Thyroid gland (tissue), 4 donors: ENCODE data around the gene SLC45A2. TPM values are rescaled to one million over a fixed set of nuclear protein-coding genes. Genes with fewer than 3 reads are reported as not detected.

Experiments used
- DNase-seq, 2 donors: peaks; one replicate each; pipeline ENCODE4 v3.0.0-alpha.2; 2019
- H3K27ac ChIP-seq, 3 donors: fragments of 200-600 bp; sonication (generic); 1 replicate in 2 of 3; 2 replicates in 1 of 3; pipeline ENCODE4 v1.5.1; 2016 to 2019; ENCODE audit warnings: mild to moderate bottlenecking in 1 of 3, moderate library complexity in 1 of 3
- H3K27me3 ChIP-seq: fragments of 200-600 bp; sonication (generic); one replicate; pipeline ENCODE4 v1.5.1; 2019
- H3K36me3 ChIP-seq, 2 donors: fragments of 200-600 bp; sonication (generic); one replicate each; pipeline ENCODE4 v1.5.1; 2016 to 2019
- H3K4me1 ChIP-seq, 2 donors: fragments of 200-600 bp; sonication (generic); one replicate each; pipeline ENCODE4 v1.5.1; 2017 to 2019
- H3K4me3 ChIP-seq, 3 donors: fragments of 200-600 bp; sonication (generic); replicated peaks in 1 of 3; 1 replicate in 2 of 3; 2 replicates in 1 of 3; pipeline ENCODE4 v1.5.1; 2016; ENCODE audit warnings: mild to moderate bottlenecking in 1 of 3
- H3K9me3 ChIP-seq: fragments of 200-600 bp; sonication (generic); one replicate; pipeline ENCODE4 v1.5.1; 2017
- POLR2A ChIP-seq, 2 donors: fragments of 450-650 bp; IDR thresholded peaks; one replicate each; pipeline ENCODE4 v1.6.1; 2017; ENCODE audit warnings: antibody characterized with exemption in 2 of 2, mild to moderate bottlenecking in 2 of 2, moderate library complexity in 1 of 2
- WGBS, 2 donors: methylation state at CpG; one replicate each; pipeline ENCODE4 v1.1.5; 2017; 5-methylcytosine and 5-hydroxymethylcytosine counted together
- intact Hi-C: fragments of 100-400 bp; cut with DNase I; formaldehyde crosslinking; loops from one replicate; pipeline ENCODE4 v1.15.1; 2023
- total RNA-seq, 4 donors: library from RNA; depleted of rRNA; stranded (reverse); fragments of >200 nt; gene quantifications; one replicate each; pipeline ENCODE4 v1.2.3, GENCODE V29; 2016
- TF ChIP-seq, protein P1 (sequence below), 6 experiments: fragments of 200-600 bp in 3 of 6; fragments of 450-650 bp in 3 of 6; sonication (generic) in 3 of 6; IDR thresholded peaks; one replicate each; pipeline ENCODE4 v1.5.1; 2016 to 2019; ENCODE audit warnings: antibody characterized with exemption in 6 of 6, mild to moderate bottlenecking in 2 of 6, inconsistent platforms in 1 of 6, moderate library complexity in 1 of 6

SLC45A2 gene
- total RNA-seq, 4 donors from 2014 or later: not detected

DNA sequence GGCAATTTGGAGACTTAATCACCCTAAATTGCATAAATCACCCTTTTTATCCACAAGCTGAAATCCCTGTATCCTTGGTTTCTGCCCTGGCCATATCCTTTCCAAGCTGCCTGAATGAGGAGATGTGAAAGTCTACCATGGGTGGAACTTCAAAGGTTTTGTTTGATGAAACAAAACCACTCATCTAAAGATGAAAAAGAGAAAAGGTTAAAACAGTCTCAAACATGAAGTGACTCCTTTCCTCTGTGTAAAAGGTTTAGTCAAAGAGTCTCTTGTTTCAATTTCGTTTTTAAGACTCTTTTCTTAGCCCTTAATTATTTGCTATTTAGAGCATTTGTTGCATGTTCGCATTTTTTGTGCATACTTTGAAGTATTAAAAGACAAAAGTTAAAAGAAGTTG, 11.2 kb downstream of the SLC45A2 start:
- H3K4me1 ChIP-seq: no peaks in the 10 kb centered on the region
- no peak for DNase-seq
- intact Hi-C loops: no loop called here
- H3K27me3 ChIP-seq: no peaks in the 10 kb centered on the region
- TF ChIP-seq, protein P1, sequence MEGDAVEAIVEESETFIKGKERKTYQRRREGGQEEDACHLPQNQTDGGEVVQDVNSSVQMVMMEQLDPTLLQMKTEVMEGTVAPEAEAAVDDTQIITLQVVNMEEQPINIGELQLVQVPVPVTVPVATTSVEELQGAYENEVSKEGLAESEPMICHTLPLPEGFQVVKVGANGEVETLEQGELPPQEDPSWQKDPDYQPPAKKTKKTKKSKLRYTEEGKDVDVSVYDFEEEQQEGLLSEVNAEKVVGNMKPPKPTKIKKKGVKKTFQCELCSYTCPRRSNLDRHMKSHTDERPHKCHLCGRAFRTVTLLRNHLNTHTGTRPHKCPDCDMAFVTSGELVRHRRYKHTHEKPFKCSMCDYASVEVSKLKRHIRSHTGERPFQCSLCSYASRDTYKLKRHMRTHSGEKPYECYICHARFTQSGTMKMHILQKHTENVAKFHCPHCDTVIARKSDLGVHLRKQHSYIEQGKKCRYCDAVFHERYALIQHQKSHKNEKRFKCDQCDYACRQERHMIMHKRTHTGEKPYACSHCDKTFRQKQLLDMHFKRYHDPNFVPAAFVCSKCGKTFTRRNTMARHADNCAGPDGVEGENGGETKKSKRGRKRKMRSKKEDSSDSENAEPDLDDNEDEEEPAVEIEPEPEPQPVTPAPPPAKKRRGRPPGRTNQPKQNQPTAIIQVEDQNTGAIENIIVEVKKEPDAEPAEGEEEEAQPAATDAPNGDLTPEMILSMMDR (IDR thresholded peaks at IDR 0.05): no peak
- no peak for TF ChIP-seq POLR2A (IDR thresholded peaks at IDR 0.05)
- no peaks in the 10 kb centered on the region for H3K36me3 ChIP-seq
- no peaks in the 10 kb centered on the region for H3K9me3 ChIP-seq
- H3K4me3 ChIP-seq: no peak overlapping the region
- 77 to 80% methylated on average over 2 of the region's 2 CpGs for WGBS, 2 donors
- no peak overlapping the region for H3K27ac ChIP-seq

DNA sequence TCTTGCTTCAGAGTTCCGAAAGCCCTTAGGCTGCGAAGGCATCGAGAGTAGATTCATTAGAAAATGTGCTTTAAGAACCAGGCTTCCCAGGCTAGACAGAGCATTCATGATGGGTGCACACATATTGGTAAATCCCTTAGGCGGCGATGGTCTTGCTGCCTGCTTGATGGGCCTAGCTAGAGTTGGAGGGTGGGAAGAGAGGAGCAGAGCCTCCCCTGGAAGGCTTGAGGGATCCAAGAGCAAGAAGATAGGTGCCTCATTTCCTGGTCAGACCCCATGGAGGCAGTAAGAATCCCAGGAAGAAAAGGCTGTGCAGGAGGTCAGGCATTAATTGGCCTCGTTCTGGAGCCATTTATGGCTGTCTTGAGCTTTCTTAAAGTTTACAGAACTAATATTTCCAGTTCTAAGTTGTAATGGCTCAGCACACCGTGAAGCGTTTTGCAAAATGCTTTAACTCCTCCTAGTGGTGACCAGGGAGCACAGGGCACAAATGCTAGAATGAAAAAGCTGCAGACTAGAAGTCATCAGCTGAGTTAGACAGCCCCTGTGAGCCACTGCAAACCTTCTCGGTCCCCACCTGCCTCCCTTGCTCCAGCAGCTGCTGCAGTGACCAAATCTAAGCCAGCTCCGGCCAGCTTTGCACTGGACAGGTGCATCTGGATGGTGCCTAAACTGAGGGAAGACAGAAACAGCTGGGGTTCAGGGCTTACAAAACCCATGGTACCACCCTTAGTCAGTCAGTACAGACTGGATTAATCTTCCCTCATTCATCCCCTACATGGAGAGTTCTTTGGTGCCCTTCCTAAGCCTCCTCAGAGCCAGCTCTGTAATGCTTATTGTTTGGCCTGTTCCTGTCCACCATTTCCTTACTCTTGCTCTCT, 14.7 kb downstream of the SLC45A2 start:
- no peaks in the 10 kb centered on the region for H3K4me1 ChIP-seq
- TF ChIP-seq POLR2A (IDR thresholded peaks at IDR 0.05): no peak
- TF ChIP-seq, protein P1 (IDR thresholded peaks at IDR 0.05): peak in 4 of 6 experiments; percentile 28 to 62 (median 46)
- H3K27me3 ChIP-seq: no peaks in the 10 kb centered on the region
- H3K4me3 ChIP-seq: no peak overlapping the region
- no peaks in the 10 kb centered on the region for H3K9me3 ChIP-seq
- WGBS, 2 donors: 53 to 62% methylated on average over 10 of the region's 10 CpGs
- no peak overlapping the region for H3K27ac ChIP-seq
- peak in 1 of 2 donors; percentile 9 for DNase-seq
- H3K36me3 ChIP-seq: no peaks in the 10 kb centered on the region
- intact Hi-C loops: no loop called here

DNA sequence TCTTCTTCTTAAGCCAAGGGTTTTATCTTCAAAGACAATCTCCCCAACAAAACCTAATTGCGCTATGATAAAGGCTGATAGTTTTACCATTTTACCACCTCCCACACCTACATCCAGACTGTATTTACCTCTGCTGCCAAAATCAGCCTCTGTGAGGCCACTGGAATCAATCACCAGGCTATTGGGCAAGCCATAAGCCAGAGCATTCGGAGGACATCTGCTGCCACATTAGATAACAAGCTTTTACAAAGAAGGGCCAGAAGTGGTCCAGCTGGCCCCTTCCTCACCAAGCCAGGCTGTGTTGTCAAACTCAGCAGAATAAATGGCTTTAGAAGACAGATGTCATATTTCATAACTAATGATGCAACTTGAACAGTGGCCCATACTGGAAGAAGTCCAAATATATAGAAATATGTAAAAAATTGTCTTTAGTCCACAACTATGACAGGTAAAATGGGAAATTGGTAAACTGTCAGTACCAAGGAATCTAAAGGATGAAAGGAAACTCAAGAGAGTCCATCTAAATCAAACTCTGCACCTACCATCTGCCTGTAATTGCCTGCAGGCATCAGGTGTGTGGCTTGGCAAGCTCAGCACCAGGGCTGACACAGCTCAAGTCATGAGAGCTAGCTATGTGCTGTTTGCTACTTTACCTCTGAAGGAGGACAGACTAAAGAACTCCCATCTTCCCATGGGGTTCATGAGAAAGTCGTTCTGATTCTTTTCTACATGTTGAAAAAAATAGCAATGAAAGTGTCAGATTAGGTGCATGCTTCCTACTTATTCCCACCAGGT, 16.1 kb downstream of the SLC45A2 start:
- Histone ChIP-seq H3K27ac (no peak overlapping the region), H3K4me3 (no peak overlapping the region), H3K9me3 (no peaks in the 10 kb centered on the region), H3K4me1 (no peaks in the 10 kb centered on the region), H3K27me3 (no peaks in the 10 kb centered on the region), H3K36me3 (no peaks in the 10 kb centered on the region)
- WGBS, 2 donors: 85 to 88% methylated on average over 3 of the region's 3 CpGs
- TF ChIP-seq POLR2A (IDR thresholded peaks at IDR 0.05): no peak
- TF ChIP-seq, protein P1 (IDR thresholded peaks at IDR 0.05): no peak
- intact Hi-C loops: no loop called here
- no peak for DNase-seq

DNA sequence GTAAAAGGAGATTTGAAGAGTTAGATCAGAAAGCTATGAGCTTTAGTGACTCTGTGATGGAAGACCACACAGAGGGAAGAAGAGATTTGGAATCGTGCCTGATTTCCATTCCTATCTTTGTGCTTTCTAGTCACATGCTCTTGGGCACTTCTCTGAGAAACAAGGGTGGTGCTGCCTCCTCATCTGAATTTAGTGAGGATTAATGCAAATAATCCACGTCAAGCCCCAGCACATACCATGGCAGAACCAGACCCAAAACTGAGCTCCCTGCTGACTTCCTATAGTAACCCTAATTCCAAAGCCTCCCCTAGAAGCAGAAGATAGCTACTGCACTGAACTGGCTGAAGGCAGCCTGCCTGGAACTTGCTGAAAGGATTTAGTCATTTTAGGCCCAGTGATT, 17.7 kb downstream of the SLC45A2 start:
- H3K27me3 ChIP-seq: no peaks in the 10 kb centered on the region
- no peaks in the 10 kb centered on the region for H3K36me3 ChIP-seq
- intact Hi-C loops: no loop called here
- H3K27ac ChIP-seq: no peak overlapping the region
- DNase-seq: no peak
- no peaks in the 10 kb centered on the region for H3K9me3 ChIP-seq
- no peak for TF ChIP-seq POLR2A (IDR thresholded peaks at IDR 0.05)
- TF ChIP-seq, protein P1 (IDR thresholded peaks at IDR 0.05): no peak
- H3K4me3 ChIP-seq: no peak overlapping the region
- no peaks in the 10 kb centered on the region for H3K4me1 ChIP-seq
- WGBS, 2 donors: 63 to 64% methylated on average over 2 of the region's 2 CpGs
